Loucy (cell line): ENCODE measurements around the gene DCP1A.

Source experiments
- H2AFZ ChIP-seq: fragments of 200-600 bp; sonication (generic); 2 replicates; pipeline ENCODE4 v1.6.0; 2016; ENCODE audit warnings: antibody characterized with exemption, mild to moderate bottlenecking, low read length, moderate library complexity
- H3F3A ChIP-seq: fragments of 200-600 bp; 2 replicates; pipeline ENCODE4 v1.6.0; 2016; ENCODE audit warnings: antibody characterized with exemption, low read depth, mild to moderate bottlenecking
- H3K27me3 ChIP-seq: fragments of 200-600 bp; sonication (generic); 2 replicates; pipeline ENCODE4 v1.6.1; 2014; ENCODE audit warnings: low read length, mild to moderate bottlenecking; ENCODE audit not compliant: insufficient read depth, poor library complexity, severe bottlenecking
- H3K36me3 ChIP-seq: fragments of 200-600 bp; sonication (generic); 2 replicates; pipeline ENCODE4 v1.6.1; 2016; ENCODE audit warnings: low read length; ENCODE audit not compliant: insufficient read depth
- H3K4me1 ChIP-seq: fragments of 200-600 bp; sonication (generic); 2 replicates; pipeline ENCODE4 v1.5.1; 2014; ENCODE audit warnings: low read length, mild to moderate bottlenecking; ENCODE audit not compliant: insufficient read depth, poor library complexity, severe bottlenecking
- H3K4me2 ChIP-seq: fragments of 200-600 bp; sonication (generic); 2 replicates; pipeline ENCODE4 v1.6.0; 2014; ENCODE audit warnings: antibody characterized with exemption, low read length, low read depth, mild to moderate bottlenecking; ENCODE audit not compliant: poor library complexity, severe bottlenecking
- H3K4me3 ChIP-seq: fragments of 200-600 bp; sonication (generic); 2 replicates; pipeline ENCODE4 v1.5.1; 2014; ENCODE audit warnings: low read length, mild to moderate bottlenecking, mixed read lengths; ENCODE audit not compliant: poor library complexity, severe bottlenecking
- H3K79me2 ChIP-seq: fragments of 200-600 bp; sonication (generic); 2 replicates; pipeline ENCODE4 v1.6.1; 2014; ENCODE audit warnings: low read length; ENCODE audit not compliant: insufficient read depth
- H3K9ac ChIP-seq: fragments of 200-600 bp; sonication (generic); 2 replicates; pipeline ENCODE4 v1.6.0; 2014; ENCODE audit warnings: mild to moderate bottlenecking, low read depth, low read length, moderate library complexity; ENCODE audit not compliant: poor library complexity, severe bottlenecking
- H3K9me2 ChIP-seq: fragments of 200-600 bp; sonication (generic); replicated peaks from 2 replicates; pipeline ENCODE4 v1.6.1; 2016; ENCODE audit warnings: low read depth, low read length, mixed read lengths
- H3K9me3 ChIP-seq: fragments of 200-600 bp; sonication (generic); 2 replicates; pipeline ENCODE4 v1.6.1; 2014; ENCODE audit warnings: mild to moderate bottlenecking, antibody characterized with exemption, low read length, low read depth; ENCODE audit not compliant: insufficient read depth
- H4K20me1 ChIP-seq: fragments of 200-600 bp; sonication (generic); 2 replicates; pipeline ENCODE4 v1.6.0; 2014; ENCODE audit warnings: antibody characterized with exemption, low read length, mild to moderate bottlenecking; ENCODE audit not compliant: insufficient read depth, poor library complexity, severe bottlenecking
- CTCF ChIP-seq: fragments of 200-600 bp; sonication (generic); conservative IDR thresholded peaks from 2 replicates; pipeline ENCODE4 v1.5.1; 2014; ENCODE audit warnings: mild to moderate bottlenecking, antibody characterized with exemption, low read length
- EZH2phosphoT487 ChIP-seq: fragments of 200-600 bp; IDR thresholded peaks from 2 replicates; pipeline ENCODE4 v1.6.1; 2018; ENCODE audit warnings: antibody characterized with exemption, mild to moderate bottlenecking, moderate library complexity, borderline replicate concordance

The DCP1A gene

GRCh38 chr3:53235545-53235944 is 111.8 kb downstream of the DCP1A start:
- TF ChIP-seq EZH2phosphoT487 (no peak), CTCF (no peak)
- Histone ChIP-seq H3K9me3 (no peaks in the 10 kb centered on the region), H3K9me2 (no peaks in the 10 kb centered on the region), H3K36me3 (peaks cover 96% of the 10 kb centered on the region; the same call in 1 of the 2 replicates), H3K4me3 (no peak overlapping the region), H3K9ac (no peak overlapping the region), H2AFZ (no peak overlapping the region), H3K4me1 (no peaks in the 10 kb centered on the region), H3F3A (no peaks in the 10 kb centered on the region), H3K27me3 (no peaks in the 10 kb centered on the region), H3K79me2 (no peaks in the 10 kb centered on the region), H3K4me2 (no peak overlapping the region), H4K20me1 (no peaks in the 10 kb centered on the region)

- H3K9ac ChIP-seq: no peak overlapping the region
- no peaks in the 10 kb centered on the region for H3K79me2 ChIP-seq
- H2AFZ ChIP-seq: no peak overlapping the region
Observed at GRCh38 chr3:53234841-53235232, 112.5 kb downstream of the DCP1A start.

GRCh38 chr3:53234130-53234840 is 113.1 kb downstream of the DCP1A start:
- no peaks in the 10 kb centered on the region for H3F3A ChIP-seq
- no peaks in the 10 kb centered on the region for H4K20me1 ChIP-seq

More at GRCh38 chr3:53234841-53235232, 112.5 kb downstream of the DCP1A start:
- H3K4me1 ChIP-seq: no peaks in the 10 kb centered on the region
- H3K9me2 ChIP-seq: no peaks in the 10 kb centered on the region
- no peak overlapping the region for H3K4me2 ChIP-seq
- H3K9me3 ChIP-seq: no peaks in the 10 kb centered on the region
- no peaks in the 10 kb centered on the region for H3F3A ChIP-seq
- H3K27me3 ChIP-seq: no peaks in the 10 kb centered on the region
- TF ChIP-seq EZH2phosphoT487 (no peak), CTCF (no peak)
- H4K20me1 ChIP-seq: no peaks in the 10 kb centered on the region
- no peak overlapping the region for H3K4me3 ChIP-seq
- H3K36me3 ChIP-seq: peaks cover 96% of the 10 kb centered on the region; the same call in 1 of the 2 replicates

More at GRCh38 chr3:53234130-53234840, 113.1 kb downstream of the DCP1A start:
- Histone ChIP-seq H3K4me1 (no peaks in the 10 kb centered on the region), H3K27me3 (no peaks in the 10 kb centered on the region), H2AFZ (no peak overlapping the region), H3K9me3 (no peaks in the 10 kb centered on the region), H3K9ac (no peak overlapping the region), H3K4me3 (no peak overlapping the region), H3K9me2 (no peaks in the 10 kb centered on the region), H3K36me3 (peaks cover 96% of the 10 kb centered on the region; the same call in 1 of the 2 replicates), H3K4me2 (no peak overlapping the region), H3K79me2 (no peaks in the 10 kb centered on the region)
- TF ChIP-seq CTCF (no peak), EZH2phosphoT487 (no peak)
